Effector memory CD8-positive, alpha-beta T cell (primary cell): ENCODE data around the gene COG5.
A peak's percentile ranks its signal among the peaks of the same experiment; 100 is the strongest.

Experiments
- ATAC-seq: fragments of 150-1000 bp; cut with Tn5 transposase; replicated peaks from 2 replicates; pipeline ENCODE4 v1.10.0; 2021; ENCODE audit warnings: mild to moderate bottlenecking, moderate library complexity
- DNase-seq, 3 experiments: peaks; one replicate each; pipeline ENCODE4 v3.0.0; 2021
- H3K27ac Mint-ChIP-seq, 2 donors: one replicate each; pipeline ENCODE4 v1.8.0; 2022; ENCODE audit warnings: mild to moderate bottlenecking in 2 of 2, mixed read lengths in 2 of 2, moderate library complexity in 2 of 2
- H3K27me3 Mint-ChIP-seq, 2 donors: one replicate each; pipeline ENCODE4 v1.8.0; 2022; ENCODE audit warnings: mixed read lengths in 2 of 2
- H3K36me3 Mint-ChIP-seq: one replicate; pipeline ENCODE4 v1.8.0; 2022; ENCODE audit warnings: mild to moderate bottlenecking, moderate library complexity, mixed read lengths; ENCODE audit not compliant: insufficient read depth
- H3K4me1 Mint-ChIP-seq, 2 donors: one replicate each; pipeline ENCODE4 v1.8.0; 2022; ENCODE audit warnings: low read depth in 2 of 2, mixed read lengths in 2 of 2
- H3K4me3 Mint-ChIP-seq, 2 donors: one replicate each; pipeline ENCODE4 v1.8.0; 2022; ENCODE audit warnings: mild to moderate bottlenecking in 2 of 2, mixed read lengths in 2 of 2, moderate library complexity in 2 of 2
- H3K9me3 Mint-ChIP-seq, 2 donors: one replicate each; pipeline ENCODE4 v1.8.0; 2022; ENCODE audit warnings: mixed read lengths in 2 of 2

The COG5 gene

DNA sequence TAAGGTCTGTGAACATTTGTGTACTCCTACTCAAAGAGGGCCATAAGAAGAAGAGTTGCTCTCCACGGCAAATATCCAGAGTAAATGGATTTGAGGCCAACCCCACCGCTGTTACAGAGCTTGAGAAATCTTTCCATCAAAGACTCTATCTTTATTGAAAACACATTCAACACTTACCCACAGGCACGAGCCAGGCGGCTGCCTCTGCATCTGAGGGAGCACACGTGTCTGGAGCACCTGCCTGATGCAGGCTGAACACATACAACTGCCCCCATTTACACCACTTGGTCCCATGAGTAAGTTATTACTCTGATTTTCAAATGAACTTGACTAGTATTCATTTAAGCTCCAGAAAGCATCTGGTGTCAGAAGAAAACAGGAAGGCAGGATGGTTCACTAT lies 356.3 kb downstream of the COG5 start:
- Mint-ChIP-seq H3K4me3 (no peak overlapping the region), H3K27me3 (no peaks in the 10 kb centered on the region), H3K36me3 (peaks cover 49% of the 10 kb centered on the region), H3K4me1 (peaks cover 0 to 3% of the 10 kb centered on the region in 2 donors), H3K9me3 (no peaks in the 10 kb centered on the region), H3K27ac (peak overlapping the region in 1 of 2 donors; percentile 53)
- ATAC-seq (no peak), DNase-seq (no peak)

DNA sequence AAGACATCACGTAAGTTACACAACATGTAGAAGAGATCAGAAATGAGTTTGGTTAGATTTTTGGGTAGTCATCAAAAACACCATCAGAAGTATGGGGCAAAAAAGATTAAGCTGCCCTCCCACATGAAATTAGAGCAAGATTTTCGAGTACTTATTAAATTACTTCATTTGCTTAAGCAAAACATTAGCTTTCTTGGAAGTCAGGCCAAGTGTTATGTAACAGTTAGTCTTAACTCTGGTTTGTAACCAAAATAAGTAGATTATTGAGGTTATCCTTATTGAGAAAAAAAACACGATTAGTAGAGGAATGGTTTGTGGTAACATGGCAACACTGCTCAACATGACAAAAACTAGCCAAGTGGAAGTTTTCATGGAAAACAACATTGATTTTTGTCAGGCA lies 357.0 kb downstream of the COG5 start:
- Mint-ChIP-seq H3K4me1 (peaks cover 0 to 3% of the 10 kb centered on the region in 2 donors), H3K9me3 (no peaks in the 10 kb centered on the region), H3K36me3 (peaks cover 56% of the 10 kb centered on the region), H3K27me3 (no peaks in the 10 kb centered on the region), H3K27ac (no peak overlapping the region), H3K4me3 (no peak overlapping the region)
- no peak for DNase-seq
- no peak for ATAC-seq

GRCh38 chr7:107206136-107206535 lies 357.6 kb downstream of the COG5 start:
- ATAC-seq (no peak), DNase-seq (no peak)
- Mint-ChIP-seq H3K27me3 (no peaks in the 10 kb centered on the region), H3K36me3 (peaks cover 59% of the 10 kb centered on the region), H3K4me3 (no peak overlapping the region), H3K27ac (no peak overlapping the region), H3K4me1 (peaks cover 0 to 3% of the 10 kb centered on the region in 2 donors), H3K9me3 (no peaks in the 10 kb centered on the region)

- Mint-ChIP-seq H3K27ac (peak overlapping the region in 1 of 2 donors; percentile 23), H3K36me3 (peaks cover 79% of the 10 kb centered on the region)
- no peak for ATAC-seq
Measured at GRCh38 chr7:107203607-107204006, 360.1 kb downstream of the COG5 start.

GRCh38 chr7:107201795-107202450 lies 361.8 kb downstream of the COG5 start:
- Mint-ChIP-seq H3K27ac (no peak overlapping the region), H3K4me3 (no peak overlapping the region)
- peak; percentile 52 for ATAC-seq

More at GRCh38 chr7:107203607-107204006, 360.1 kb downstream of the COG5 start:
- no peaks in the 10 kb centered on the region for H3K9me3 Mint-ChIP-seq
- DNase-seq, result no peak
- H3K4me1 Mint-ChIP-seq, result peaks cover 0 to 3% of the 10 kb centered on the region in 2 donors
- no peaks in the 10 kb centered on the region for H3K27me3 Mint-ChIP-seq
- no peak overlapping the region for H3K4me3 Mint-ChIP-seq

DNA sequence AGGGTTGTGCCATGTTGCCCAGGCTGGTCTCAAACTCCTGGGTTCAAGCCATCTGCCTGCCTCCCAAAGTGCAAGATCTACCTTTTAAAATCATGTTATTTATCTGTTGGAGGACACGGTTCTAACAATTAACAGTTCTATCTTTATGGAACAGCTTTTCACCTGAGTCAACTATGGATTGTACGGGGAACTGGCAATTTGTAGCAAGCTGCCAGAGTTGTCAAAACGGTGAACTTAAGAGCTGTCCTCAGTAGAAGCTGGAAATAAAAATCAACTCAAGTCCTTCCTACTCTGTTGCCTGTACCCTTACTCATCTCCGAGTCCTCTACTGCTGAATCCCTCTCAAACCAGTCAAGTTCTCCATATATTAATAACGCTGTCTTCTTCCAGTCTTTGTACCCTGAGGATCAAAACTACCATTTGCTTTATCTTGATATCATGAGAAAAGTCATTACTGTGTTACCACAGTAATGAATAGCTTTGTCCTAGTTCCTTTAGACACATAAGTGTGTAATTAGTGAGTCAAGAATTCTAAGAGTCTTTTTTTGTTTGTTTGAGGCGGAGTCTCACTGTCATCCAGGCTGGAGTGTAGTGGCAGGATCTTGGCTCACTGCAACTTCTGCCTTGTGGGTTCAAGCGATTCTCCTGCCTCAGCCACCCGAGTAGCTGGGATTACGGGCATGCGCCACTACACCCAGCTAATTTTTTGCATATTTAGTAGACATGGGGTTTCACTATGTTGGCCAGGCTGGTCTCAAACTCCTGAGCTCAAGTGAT lies 366.7 kb downstream of the COG5 start:
- peaks cover 0 to 14% of the 10 kb centered on the region in 2 donors for H3K4me1 Mint-ChIP-seq
- ATAC-seq, result no peak
- peak overlapping the region; percentile 2 to 62 for H3K27ac Mint-ChIP-seq

More at GRCh38 chr7:107201795-107202450, 361.8 kb downstream of the COG5 start:
- peaks cover 0 to 3% of the 10 kb centered on the region in 2 donors for H3K4me1 Mint-ChIP-seq
- no peaks in the 10 kb centered on the region for H3K9me3 Mint-ChIP-seq
- no peaks in the 10 kb centered on the region for H3K27me3 Mint-ChIP-seq
- no peak for DNase-seq
- peaks cover 94% of the 10 kb centered on the region for H3K36me3 Mint-ChIP-seq

GRCh38 chr7:107194052-107194451 lies 369.7 kb downstream of the COG5 start:
- Mint-ChIP-seq H3K4me3 (no peak overlapping the region), H3K9me3 (no peaks in the 10 kb centered on the region), H3K27me3 (no peaks in the 10 kb centered on the region), H3K27ac (peak overlapping the region; percentile 49 to 77), H3K4me1 (peaks cover 0 to 16% of the 10 kb centered on the region in 2 donors), H3K36me3 (peaks cover 85% of the 10 kb centered on the region)
- ATAC-seq, result no peak
- DNase-seq, result no peak

More for the DNA sequence above, 366.7 kb downstream of the COG5 start:
- peaks cover 85% of the 10 kb centered on the region for H3K36me3 Mint-ChIP-seq
- no peaks in the 10 kb centered on the region for H3K9me3 Mint-ChIP-seq
- no peak overlapping the region for H3K4me3 Mint-ChIP-seq
- no peak for DNase-seq
- H3K27me3 Mint-ChIP-seq, result no peaks in the 10 kb centered on the region

GRCh38 chr7:107190090-107190489 lies 373.6 kb downstream of the COG5 start:
- no peak overlapping the region for H3K27ac Mint-ChIP-seq
- no peaks in the 10 kb centered on the region for H3K9me3 Mint-ChIP-seq
- peaks cover 86% of the 10 kb centered on the region for H3K36me3 Mint-ChIP-seq
- H3K4me1 Mint-ChIP-seq, result peaks cover 2 to 40% of the 10 kb centered on the region in 2 donors
- no peaks in the 10 kb centered on the region for H3K27me3 Mint-ChIP-seq
- DNase-seq (no peak), ATAC-seq (no peak)
- H3K4me3 Mint-ChIP-seq, result no peak overlapping the region

DNA sequence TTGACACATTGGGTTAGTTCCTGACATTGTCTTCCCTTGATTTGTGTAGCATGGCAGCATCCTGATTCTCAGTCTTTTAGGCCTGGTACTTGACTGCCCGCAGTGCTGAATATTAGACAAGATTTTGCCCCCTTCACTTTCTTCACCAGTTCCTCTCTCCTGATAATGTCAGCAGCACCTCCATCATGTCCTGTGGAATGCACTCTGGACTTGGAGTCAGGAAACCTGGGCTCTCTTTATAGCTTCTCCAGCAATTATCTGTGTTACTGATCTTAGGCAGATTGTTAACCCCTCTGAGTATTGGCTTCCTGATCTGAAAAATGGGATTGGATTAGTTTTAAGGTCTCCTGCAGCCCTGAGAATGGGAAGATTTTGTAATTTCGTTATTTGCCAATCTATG lies 375.9 kb downstream of the COG5 start:
- ATAC-seq (no peak), DNase-seq (no peak)
- H3K27me3 Mint-ChIP-seq, result no peaks in the 10 kb centered on the region
- H3K4me3 Mint-ChIP-seq, result no peak overlapping the region
- H3K36me3 Mint-ChIP-seq, result peaks cover 96% of the 10 kb centered on the region
- H3K9me3 Mint-ChIP-seq, result no peaks in the 10 kb centered on the region
- peaks cover 6 to 41% of the 10 kb centered on the region in 2 donors for H3K4me1 Mint-ChIP-seq
- H3K27ac Mint-ChIP-seq, result no peak overlapping the region

DNA sequence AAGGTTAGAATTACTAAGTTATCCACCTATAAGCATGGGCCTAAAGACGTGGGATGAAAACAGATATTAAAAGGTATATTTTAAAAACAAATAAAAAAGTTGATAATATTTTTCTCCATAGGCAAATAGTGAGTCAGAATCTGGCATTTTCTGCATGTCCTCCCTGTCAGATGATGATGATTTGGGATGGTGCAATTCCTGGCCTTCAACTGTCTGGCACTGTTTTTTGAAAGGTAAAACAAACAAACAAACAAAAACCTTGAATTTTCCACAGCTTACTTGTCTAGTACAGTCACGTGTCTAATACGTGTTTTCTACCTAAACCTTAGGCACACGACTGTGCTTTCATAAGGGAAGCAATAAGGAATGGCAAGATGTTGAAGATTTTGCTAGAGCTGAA lies 377.5 kb downstream of the COG5 start:
- peaks cover 99% of the 10 kb centered on the region for H3K36me3 Mint-ChIP-seq
- H3K27me3 Mint-ChIP-seq, result no peaks in the 10 kb centered on the region
- ATAC-seq, result no peak
- peaks cover 6 to 37% of the 10 kb centered on the region in 2 donors for H3K4me1 Mint-ChIP-seq
- no peak for DNase-seq
- H3K4me3 Mint-ChIP-seq, result no peak overlapping the region
- peak overlapping the region in 1 of 2 donors; percentile 53 for H3K27ac Mint-ChIP-seq
- no peaks in the 10 kb centered on the region for H3K9me3 Mint-ChIP-seq

DNA sequence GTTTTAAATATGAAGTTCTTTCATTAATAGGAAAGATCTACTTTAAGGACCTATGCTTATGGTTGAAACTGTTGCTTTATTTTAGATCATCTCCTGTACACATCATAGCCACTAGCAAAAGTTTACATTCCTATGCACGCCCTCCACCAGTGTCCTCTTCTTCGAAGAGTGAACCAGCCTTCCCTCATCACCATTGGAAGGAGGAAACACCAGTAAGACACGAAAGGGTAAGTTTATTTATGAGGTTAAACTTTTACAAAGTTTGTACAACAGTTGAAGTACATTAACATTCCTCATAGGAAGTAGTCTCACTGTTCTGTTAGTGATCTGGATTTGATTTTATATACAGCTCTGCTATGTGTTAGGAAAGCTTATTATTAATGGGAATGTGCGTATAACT lies 378.0 kb downstream of the COG5 start:
- H3K36me3 Mint-ChIP-seq, result peaks cover 99% of the 10 kb centered on the region
- peak overlapping the region in 1 of 2 donors; percentile 53 for H3K27ac Mint-ChIP-seq
- H3K9me3 Mint-ChIP-seq, result no peaks in the 10 kb centered on the region
- H3K4me3 Mint-ChIP-seq, result no peak overlapping the region
- no peaks in the 10 kb centered on the region for H3K27me3 Mint-ChIP-seq
- no peak for ATAC-seq
- no peak for DNase-seq
- H3K4me1 Mint-ChIP-seq, result peaks cover 11 to 42% of the 10 kb centered on the region in 2 donors

DNA sequence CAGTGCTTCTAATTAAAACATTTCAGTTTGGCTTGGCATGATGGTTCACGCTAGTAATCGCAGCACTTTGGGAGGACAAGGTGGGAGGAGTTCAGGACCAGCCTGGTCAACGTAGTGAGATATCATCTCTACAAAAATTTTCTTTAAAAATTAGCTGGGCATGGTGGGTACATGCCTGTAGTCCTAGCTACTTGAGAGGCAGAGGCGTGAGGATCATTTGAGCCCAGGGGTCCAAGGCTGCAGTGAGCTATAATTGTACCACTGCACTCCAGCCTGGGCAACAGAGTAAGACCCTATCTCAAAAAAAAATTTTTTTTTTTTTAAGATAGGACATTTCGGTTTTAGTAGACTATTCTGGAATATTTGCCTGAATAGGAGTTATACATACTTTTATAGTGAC lies 382.5 kb downstream of the COG5 start:
- Mint-ChIP-seq H3K27me3 (no peaks in the 10 kb centered on the region), H3K4me1 (peaks cover 26 to 39% of the 10 kb centered on the region in 2 donors)

GRCh38 chr7:107180378-107180777 lies 383.3 kb downstream of the COG5 start:
- ATAC-seq, result peak; percentile 65
- peak overlapping the region; percentile 4 to 54 for H3K27ac Mint-ChIP-seq
- no peaks in the 10 kb centered on the region for H3K27me3 Mint-ChIP-seq
- DNase-seq, result no peak
- H3K9me3 Mint-ChIP-seq, result no peaks in the 10 kb centered on the region
- peak overlapping the region in 1 of 2 donors; percentile 53 for H3K4me3 Mint-ChIP-seq
- H3K36me3 Mint-ChIP-seq, result peaks cover 79% of the 10 kb centered on the region
- peaks cover 27 to 38% of the 10 kb centered on the region in 2 donors for H3K4me1 Mint-ChIP-seq

More for the DNA sequence above, 382.5 kb downstream of the COG5 start:
- Mint-ChIP-seq H3K36me3 (peaks cover 79% of the 10 kb centered on the region), H3K9me3 (no peaks in the 10 kb centered on the region), H3K4me3 (no peak overlapping the region), H3K27ac (peak overlapping the region in 1 of 2 donors; percentile 4)
- ATAC-seq (no peak), DNase-seq (no peak)
